Peyer's patch (tissue), 4 donors: ENCODE results near the gene TPRX1.

Experiments used
- POLR2A ChIP-seq, 2 donors: fragments of 450-650 bp; IDR thresholded peaks; one replicate each; pipeline ENCODE4 v1.5.1; 2017; ENCODE audit warnings: antibody characterized with exemption in 2 of 2, mild to moderate bottlenecking in 2 of 2, moderate library complexity in 2 of 2
- TF ChIP-seq, protein P1 (sequence below), 6 experiments: fragments of 450-650 bp in 4 of 6; fragments of 200-600 bp in 2 of 6; sonication (generic) in 1 of 6; IDR thresholded peaks; one replicate each; pipeline ENCODE4 v1.5.1; 2017 to 2019; ENCODE audit warnings: antibody characterized with exemption in 6 of 6, mild to moderate bottlenecking in 3 of 6, moderate library complexity in 1 of 6

DNA sequence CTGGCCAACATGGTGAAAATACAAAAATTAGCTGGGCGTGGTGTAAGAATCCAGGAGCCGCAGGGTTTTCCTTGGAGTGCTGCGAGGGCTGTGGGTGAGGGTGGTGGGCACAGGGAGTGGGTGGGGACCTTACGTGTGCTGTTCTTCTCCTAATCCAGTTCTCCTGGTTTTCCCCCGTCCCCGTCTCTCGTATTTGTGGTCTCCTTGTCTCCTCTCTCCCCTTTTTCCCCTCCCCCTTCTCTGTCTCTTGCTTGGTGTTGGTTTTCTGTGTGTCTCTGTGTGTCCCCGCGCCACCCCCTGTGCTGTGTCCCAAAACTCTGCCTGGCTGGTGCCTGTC is 24.2 kb downstream of the TPRX1 start:
- TF ChIP-seq, protein P1, sequence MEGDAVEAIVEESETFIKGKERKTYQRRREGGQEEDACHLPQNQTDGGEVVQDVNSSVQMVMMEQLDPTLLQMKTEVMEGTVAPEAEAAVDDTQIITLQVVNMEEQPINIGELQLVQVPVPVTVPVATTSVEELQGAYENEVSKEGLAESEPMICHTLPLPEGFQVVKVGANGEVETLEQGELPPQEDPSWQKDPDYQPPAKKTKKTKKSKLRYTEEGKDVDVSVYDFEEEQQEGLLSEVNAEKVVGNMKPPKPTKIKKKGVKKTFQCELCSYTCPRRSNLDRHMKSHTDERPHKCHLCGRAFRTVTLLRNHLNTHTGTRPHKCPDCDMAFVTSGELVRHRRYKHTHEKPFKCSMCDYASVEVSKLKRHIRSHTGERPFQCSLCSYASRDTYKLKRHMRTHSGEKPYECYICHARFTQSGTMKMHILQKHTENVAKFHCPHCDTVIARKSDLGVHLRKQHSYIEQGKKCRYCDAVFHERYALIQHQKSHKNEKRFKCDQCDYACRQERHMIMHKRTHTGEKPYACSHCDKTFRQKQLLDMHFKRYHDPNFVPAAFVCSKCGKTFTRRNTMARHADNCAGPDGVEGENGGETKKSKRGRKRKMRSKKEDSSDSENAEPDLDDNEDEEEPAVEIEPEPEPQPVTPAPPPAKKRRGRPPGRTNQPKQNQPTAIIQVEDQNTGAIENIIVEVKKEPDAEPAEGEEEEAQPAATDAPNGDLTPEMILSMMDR (IDR thresholded peaks at IDR 0.05), result no peak
- TF ChIP-seq POLR2A (IDR thresholded peaks at IDR 0.05), result no peak
